Natural killer cell (primary cell): ENCODE results near the gene BHLHE40. TPM values are rescaled to one million over a fixed set of nuclear protein-coding genes. Genes with fewer than 3 reads are reported as not detected.

Experiments
- ATAC-seq, 3 donors: fragments of 150-1000 bp in 2 of 3; fragments of 200-7000 bp in 1 of 3; cut with Tn5 transposase; 1 replicate in 1 of 3; 2 replicates in 2 of 3; pipeline ENCODE4 v1.10.0; 2021; ENCODE audit warnings: mild to moderate bottlenecking in 2 of 3, moderate library complexity in 2 of 3
- DNase-seq, 2 donors: peaks; one replicate each; pipeline versions ENCODE4 v3.0.0 to v3.0.0-alpha.2; 2013 to 2021; ENCODE audit warnings: mixed read lengths in 1 of 2
- H3K27ac ChIP-seq: one replicate; pipeline ENCODE4 v1.5.1; 2013; ENCODE audit warnings: mild to moderate bottlenecking, low read length
- H3K27me3 ChIP-seq: one replicate; pipeline ENCODE4 v1.6.1; 2013; ENCODE audit warnings: low read length; ENCODE audit not compliant: control insufficient read depth, insufficient read depth
- H3K36me3 ChIP-seq: one replicate; pipeline ENCODE4 v1.6.1; 2013; ENCODE audit warnings: low read length; ENCODE audit not compliant: control insufficient read depth, insufficient read depth
- H3K4me1 ChIP-seq: one replicate; pipeline ENCODE4 v1.6.1; 2013; ENCODE audit warnings: low read length; ENCODE audit not compliant: control insufficient read depth, insufficient read depth
- H3K4me3 ChIP-seq: one replicate; pipeline ENCODE4 v1.5.1; 2013; ENCODE audit warnings: low read length
- H3K9me3 ChIP-seq: one replicate; pipeline ENCODE4 v1.6.1; 2013; ENCODE audit warnings: low read length; ENCODE audit not compliant: control insufficient read depth, insufficient read depth
- H3K27ac Mint-ChIP-seq, 2 donors: one replicate each; pipeline ENCODE4 v1.8.0; 2022; ENCODE audit warnings: mild to moderate bottlenecking in 2 of 2, mixed read lengths in 2 of 2, moderate library complexity in 1 of 2
- H3K27me3 Mint-ChIP-seq, 2 donors: one replicate each; pipeline ENCODE4 v1.8.0; 2022; ENCODE audit warnings: low read depth in 2 of 2, mixed read lengths in 2 of 2
- H3K36me3 Mint-ChIP-seq: one replicate; pipeline ENCODE4 v1.8.0; 2022; ENCODE audit warnings: mixed read lengths
- H3K4me1 Mint-ChIP-seq, 2 donors: one replicate each; pipeline ENCODE4 v1.8.0; 2022; ENCODE audit warnings: mixed read lengths in 2 of 2
- H3K4me3 Mint-ChIP-seq: one replicate; pipeline ENCODE4 v1.8.0; 2022; ENCODE audit warnings: mild to moderate bottlenecking, moderate library complexity, mixed read lengths
- H3K9me3 Mint-ChIP-seq, 2 donors: one replicate each; pipeline ENCODE4 v1.8.0; 2022; ENCODE audit warnings: mixed read lengths in 2 of 2
- WGBS: methylation state at CpG from one replicate; pipeline ENCODE4 v1.1.7; 2013; ENCODE audit warnings: missing lambda C conversion rate; ENCODE audit not compliant: insufficient coverage; 5-methylcytosine and 5-hydroxymethylcytosine counted together
- intact Hi-C: fragments of 100-400 bp; cut with micrococcal nuclease; formaldehyde crosslinking; loops from one replicate; pipeline ENCODE4 v1.14.2; 2022
- total RNA-seq, 4 donors: library from RNA; stranded (reverse); fragments of 120-200 nt in 1 of 4; gene quantifications; one replicate each; pipeline versions ENCODE4 v1.2.3 to v1.2.4, GENCODE V29; 2013 to 2022
- TF ChIP-seq, protein P1 (sequence below): fragments of 200-600 bp; IDR thresholded peaks from one replicate; pipeline ENCODE4 v1.8.0; 2022; ENCODE audit warnings: antibody characterized with exemption

The BHLHE40 gene
- total RNA-seq, 3 donors from 2014 or later (not counting 1 experiment from before 2014, with no cell fraction given), result 512 to 725 (median 719) TPM

DNA sequence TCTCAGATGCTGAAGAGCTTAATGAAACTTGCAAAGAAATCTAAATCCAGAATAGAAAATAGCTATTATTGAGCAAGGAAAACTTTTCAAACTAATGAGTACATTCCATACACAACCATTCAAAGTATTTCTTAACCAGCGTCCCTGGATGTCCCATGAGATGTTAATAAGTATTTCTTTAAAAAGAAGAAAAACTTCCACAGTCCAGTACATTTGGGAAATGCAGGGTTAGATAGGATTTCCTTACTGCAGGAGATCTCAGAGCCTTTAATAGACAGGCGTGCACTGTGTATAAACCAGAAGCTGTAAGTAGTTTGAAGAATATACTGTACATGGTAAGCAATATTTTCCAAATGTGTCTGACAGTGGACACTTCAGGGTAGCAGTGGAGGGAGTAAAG, 29.6 kb upstream of the BHLHE40 start:
- no peaks in the 10 kb centered on the region for H3K27me3 Mint-ChIP-seq
- no peaks in the 10 kb centered on the region for H3K27me3 ChIP-seq
- no peaks in the 10 kb centered on the region for H3K36me3 Mint-ChIP-seq
- no peak overlapping the region for H3K4me3 Mint-ChIP-seq
- no peak for ATAC-seq
- no peaks in the 10 kb centered on the region for H3K9me3 ChIP-seq
- no peaks in the 10 kb centered on the region for H3K36me3 ChIP-seq
- TF ChIP-seq, protein P1, sequence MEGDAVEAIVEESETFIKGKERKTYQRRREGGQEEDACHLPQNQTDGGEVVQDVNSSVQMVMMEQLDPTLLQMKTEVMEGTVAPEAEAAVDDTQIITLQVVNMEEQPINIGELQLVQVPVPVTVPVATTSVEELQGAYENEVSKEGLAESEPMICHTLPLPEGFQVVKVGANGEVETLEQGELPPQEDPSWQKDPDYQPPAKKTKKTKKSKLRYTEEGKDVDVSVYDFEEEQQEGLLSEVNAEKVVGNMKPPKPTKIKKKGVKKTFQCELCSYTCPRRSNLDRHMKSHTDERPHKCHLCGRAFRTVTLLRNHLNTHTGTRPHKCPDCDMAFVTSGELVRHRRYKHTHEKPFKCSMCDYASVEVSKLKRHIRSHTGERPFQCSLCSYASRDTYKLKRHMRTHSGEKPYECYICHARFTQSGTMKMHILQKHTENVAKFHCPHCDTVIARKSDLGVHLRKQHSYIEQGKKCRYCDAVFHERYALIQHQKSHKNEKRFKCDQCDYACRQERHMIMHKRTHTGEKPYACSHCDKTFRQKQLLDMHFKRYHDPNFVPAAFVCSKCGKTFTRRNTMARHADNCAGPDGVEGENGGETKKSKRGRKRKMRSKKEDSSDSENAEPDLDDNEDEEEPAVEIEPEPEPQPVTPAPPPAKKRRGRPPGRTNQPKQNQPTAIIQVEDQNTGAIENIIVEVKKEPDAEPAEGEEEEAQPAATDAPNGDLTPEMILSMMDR, result no peak
- WGBS, result 100% methylated on average over 1 of the region's 2 CpGs
- H3K27ac Mint-ChIP-seq, result no peak overlapping the region
- no peak overlapping the region for H3K27ac ChIP-seq
- peaks cover 0 to 4% of the 10 kb centered on the region in 2 donors for H3K4me1 Mint-ChIP-seq
- intact Hi-C loops, result no loop called here
- no peak overlapping the region for H3K4me3 ChIP-seq
- H3K9me3 Mint-ChIP-seq, result no peaks in the 10 kb centered on the region
- H3K4me1 ChIP-seq, result no peaks in the 10 kb centered on the region
- no peak for DNase-seq

DNA sequence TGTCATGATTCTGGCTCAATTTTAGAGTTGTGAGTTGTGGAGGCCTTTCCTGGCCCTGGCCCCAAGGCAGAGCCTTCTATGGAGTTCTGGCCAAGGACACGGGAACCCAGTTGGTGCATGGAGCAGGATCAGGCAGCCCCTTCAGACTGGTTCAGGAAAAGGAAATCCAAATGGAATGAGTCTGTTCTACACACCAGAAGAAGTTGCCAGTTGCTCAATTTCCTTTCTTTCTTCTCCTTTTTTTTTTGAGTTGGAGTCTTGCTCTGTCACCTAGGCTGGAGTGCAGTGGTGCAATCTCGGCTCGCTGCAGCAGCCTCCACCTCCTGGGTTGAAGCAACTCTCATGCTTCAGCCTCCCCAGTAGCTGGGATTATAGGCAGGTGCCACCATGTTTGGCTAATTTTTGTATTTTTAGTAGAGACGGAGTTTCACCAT, 28.9 kb upstream of the BHLHE40 start:
- Mint-ChIP-seq H3K27me3 (no peaks in the 10 kb centered on the region), H3K4me3 (no peak overlapping the region), H3K27ac (no peak overlapping the region), H3K9me3 (no peaks in the 10 kb centered on the region), H3K36me3 (no peaks in the 10 kb centered on the region), H3K4me1 (no peaks in the 10 kb centered on the region)
- no peak for DNase-seq
- ATAC-seq, result no peak
- no peak overlapping the region for H3K27ac ChIP-seq
- no peak overlapping the region for H3K4me3 ChIP-seq
- WGBS, result 81% methylated on average over 4 of the region's 4 CpGs
- intact Hi-C loops, result no loop called here
- TF ChIP-seq, protein P1, result no peak
- H3K9me3 ChIP-seq, result no peaks in the 10 kb centered on the region
- H3K27me3 ChIP-seq, result no peaks in the 10 kb centered on the region
- H3K36me3 ChIP-seq, result no peaks in the 10 kb centered on the region
- H3K4me1 ChIP-seq, result no peaks in the 10 kb centered on the region

DNA sequence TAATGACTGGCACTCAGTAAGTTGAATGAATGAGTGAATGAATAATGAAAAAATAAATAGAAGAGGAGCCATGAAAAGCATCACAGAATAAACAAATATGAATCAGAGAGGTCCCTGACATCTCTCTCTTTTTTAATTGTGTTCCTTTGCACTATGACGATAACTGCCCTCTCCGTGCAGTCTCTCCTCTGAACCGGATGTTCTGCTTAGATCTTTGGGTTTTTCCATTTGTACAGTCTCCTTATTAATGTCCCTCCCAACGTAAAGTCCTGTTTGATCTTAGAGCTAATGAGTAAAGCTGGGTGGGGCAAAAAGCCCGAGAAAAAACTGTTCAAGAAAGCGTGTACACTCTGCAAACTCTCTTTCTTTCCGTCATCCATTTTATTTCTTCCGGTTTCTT, 28.3 kb upstream of the BHLHE40 start:
- H3K27ac ChIP-seq, result no peak overlapping the region
- H3K36me3 ChIP-seq, result no peaks in the 10 kb centered on the region

DNA sequence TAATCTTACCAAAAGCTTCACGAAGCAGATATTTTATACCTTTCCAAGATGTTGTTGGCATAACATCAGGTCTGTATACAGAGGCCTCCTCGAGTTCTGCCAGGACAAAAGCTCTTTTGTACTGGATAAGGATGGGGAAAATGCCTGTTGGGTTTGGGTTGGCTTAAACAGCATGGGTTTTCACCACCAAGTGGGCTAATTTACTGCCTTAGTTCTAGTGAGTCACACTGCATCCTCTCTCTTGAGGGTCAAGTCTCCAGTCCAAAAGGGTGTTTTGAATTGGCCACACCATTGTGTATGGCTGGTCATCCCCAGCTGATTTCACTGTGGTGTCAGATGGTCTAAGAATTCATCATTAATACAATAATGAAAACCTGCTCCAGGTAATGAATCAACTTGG, 26.1 kb upstream of the BHLHE40 start:
- H3K27ac Mint-ChIP-seq, result no peak overlapping the region

More for the DNA sequence above, 28.3 kb upstream of the BHLHE40 start:
- WGBS, result 98% methylated on average over 7 of the region's 8 CpGs
- Mint-ChIP-seq H3K4me3 (no peak overlapping the region), H3K4me1 (no peaks in the 10 kb centered on the region), H3K36me3 (no peaks in the 10 kb centered on the region), H3K9me3 (no peaks in the 10 kb centered on the region), H3K27me3 (no peaks in the 10 kb centered on the region), H3K27ac (no peak overlapping the region)
- no peaks in the 10 kb centered on the region for H3K9me3 ChIP-seq
- intact Hi-C loops, result no loop called here
- no peaks in the 10 kb centered on the region for H3K27me3 ChIP-seq
- TF ChIP-seq, protein P1, result no peak
- DNase-seq (no peak), ATAC-seq (no peak)
- H3K4me1 ChIP-seq, result no peaks in the 10 kb centered on the region
- H3K4me3 ChIP-seq, result no peak overlapping the region

More for the DNA sequence above, 26.1 kb upstream of the BHLHE40 start:
- H3K4me1 Mint-ChIP-seq, result no peaks in the 10 kb centered on the region
- no peak overlapping the region for H3K27ac ChIP-seq
- no peak overlapping the region for H3K4me3 ChIP-seq
- no peaks in the 10 kb centered on the region for H3K36me3 Mint-ChIP-seq
- no peak for DNase-seq
- H3K4me3 Mint-ChIP-seq, result no peak overlapping the region
- TF ChIP-seq, protein P1, result no peak
- H3K4me1 ChIP-seq, result no peaks in the 10 kb centered on the region
- ATAC-seq, result no peak
- 95% methylated on average over 2 of the region's 2 CpGs for WGBS
- no peaks in the 10 kb centered on the region for H3K9me3 Mint-ChIP-seq
- intact Hi-C loops, result no loop called here
- H3K9me3 ChIP-seq, result no peaks in the 10 kb centered on the region
- no peaks in the 10 kb centered on the region for H3K27me3 ChIP-seq
- no peaks in the 10 kb centered on the region for H3K27me3 Mint-ChIP-seq
- no peaks in the 10 kb centered on the region for H3K36me3 ChIP-seq
